H1 (cell line): ENCODE data around the gene RIPOR2. TPM values are rescaled to one million over a fixed set of nuclear protein-coding genes. Genes with fewer than 3 reads are reported as not detected.

Experiments
- CTCF ChIA-PET: fragments of 300-600 bp; sonication (Branson Sonifier 250); formaldehyde crosslinking; loops from one replicate; lab custom pipeline; 2021; ENCODE audit not compliant: partially characterized antibody; lab: Charles Lee
- POLR2A ChIA-PET: fragments of 300-600 bp; sonication (Branson Sonifier 250); formaldehyde crosslinking; loops from one replicate; lab custom pipeline; 2021; ENCODE audit warnings: inconsistent platforms; ENCODE audit not compliant: partially characterized antibody; lab: Charles Lee
- DNase-seq, 2 experiments: peaks; one replicate each; pipeline versions ENCODE4 v3.0.0 to v3.0.0-alpha.2; 2010 to 2022; ENCODE audit warnings: low spot score in 2 of 2, low read depth in 1 of 2, mixed read lengths in 1 of 2
- FAIRE-seq: peaks from 2 replicates; lab custom pipeline; 2011; peaks lifted over from hg19 to GRCh38; lab: Jason Lieb, UNC
- H2AFZ ChIP-seq: 2 replicates; pipeline ENCODE4 v1.8.1; 2012; ENCODE audit warnings: low read length, inconsistent platforms
- H2AK5ac ChIP-seq: 2 replicates; pipeline ENCODE4 v1.6.1; 2013; ENCODE audit warnings: low read depth, low read length
- H2BK120ac ChIP-seq: replicated peaks from 2 replicates; pipeline ENCODE3; 2013; ENCODE audit warnings: low read depth, low read length, inconsistent platforms
- H2BK12ac ChIP-seq: 2 replicates; pipeline ENCODE4 v1.6.1; 2013; ENCODE audit warnings: low read depth, low read length
- H2BK15ac ChIP-seq: 2 replicates; pipeline ENCODE4 v1.6.1; 2013; ENCODE audit warnings: low read length
- H2BK20ac ChIP-seq: 2 replicates; pipeline ENCODE4 v1.6.1; 2013; ENCODE audit warnings: low read length
- H2BK5ac ChIP-seq: 2 replicates; pipeline ENCODE4 v1.6.1; 2013; ENCODE audit warnings: low read depth, low read length
- H3K14ac ChIP-seq: 2 replicates; pipeline ENCODE4 v1.6.1; 2013; ENCODE audit warnings: inconsistent platforms; ENCODE audit not compliant: insufficient read length
- H3K18ac ChIP-seq: 2 replicates; pipeline ENCODE4 v1.6.1; 2013; ENCODE audit warnings: low read length; ENCODE audit errors: extremely low read depth
- H3K23ac ChIP-seq: 2 replicates; pipeline ENCODE4 v1.6.1; 2013; ENCODE audit warnings: inconsistent platforms; ENCODE audit not compliant: insufficient read length
- H3K23me2 ChIP-seq: 2 replicates; pipeline ENCODE4 v1.6.1; 2013; ENCODE audit warnings: low read depth, low read length
- H3K27ac ChIP-seq: 2 replicates; pipeline ENCODE4 v1.6.1; 2011; ENCODE audit warnings: low read depth, low read length, inconsistent platforms
- H3K27me3 ChIP-seq, 4 experiments: replicated peaks in 1 of 4; 1 replicate in 1 of 4; 2 replicates in 3 of 4; pipeline versions ENCODE4 v1.6.1 to v1.8.1; 2011 to 2013; ENCODE audit warnings: low read length in 3 of 4, mild to moderate bottlenecking in 3 of 4, inconsistent platforms in 2 of 4, mixed read lengths in 2 of 4, moderate library complexity in 1 of 4; ENCODE audit not compliant: control insufficient read depth in 3 of 4, insufficient read depth in 3 of 4; ENCODE audit errors: extremely low read depth in 1 of 4
- H3K36me3 ChIP-seq, 4 experiments: 2 replicates each; pipeline versions ENCODE4 v1.6.1 to v1.8.1; 2011 to 2013; ENCODE audit warnings: mild to moderate bottlenecking in 4 of 4, low read length in 3 of 4, moderate library complexity in 2 of 4, control low read depth in 1 of 4, inconsistent platforms in 1 of 4; ENCODE audit not compliant: insufficient read depth in 4 of 4, control insufficient read depth in 2 of 4
- H3K4ac ChIP-seq: replicated peaks from 2 replicates; pipeline ENCODE3; 2013; ENCODE audit warnings: low read length, low read depth, mixed read lengths, inconsistent platforms; ENCODE audit not compliant: insufficient read length
- H3K4me1 ChIP-seq, 4 experiments: replicated peaks in 1 of 4; 1 replicate in 1 of 4; 2 replicates in 3 of 4; pipeline versions ENCODE4 v1.6.1 to v1.8.1; 2011 to 2013; ENCODE audit warnings: low read length in 3 of 4, inconsistent platforms in 2 of 4, mixed read lengths in 1 of 4; ENCODE audit not compliant: insufficient read depth in 4 of 4, control insufficient read depth in 3 of 4
- H3K4me2 ChIP-seq, 2 experiments: 2 replicates each; pipeline versions ENCODE4 v1.6.1 to v1.8.1; 2011 to 2013; ENCODE audit warnings: low read depth in 2 of 2, low read length in 2 of 2, control low read depth in 1 of 2, inconsistent platforms in 1 of 2, mild to moderate bottlenecking in 1 of 2; ENCODE audit not compliant: insufficient read depth in 1 of 2
- H3K4me3 ChIP-seq, 4 experiments: fragments of 200-600, 300-600 bp in 1 of 4; sonication (generic), shearing (Covaris generic), sonication (Bioruptor Twin) in 1 of 4; 2 replicates each; pipeline versions ENCODE4 v1.5.1 to v1.8.1; 2011 to 2016; ENCODE audit warnings: low read length in 4 of 4, low read depth in 3 of 4, control low read depth in 2 of 4, inconsistent platforms in 2 of 4, mild to moderate bottlenecking in 2 of 4, mixed read lengths in 1 of 4, moderate library complexity in 1 of 4; ENCODE audit not compliant: insufficient read depth in 2 of 4; ENCODE audit errors: extremely low read depth in 1 of 4
- H3K56ac ChIP-seq: replicated peaks from 2 replicates; pipeline ENCODE3; 2013; ENCODE audit warnings: low read depth, mild to moderate bottlenecking, mixed read lengths, low read length, inconsistent platforms; ENCODE audit not compliant: insufficient read length
- H3K79me1 ChIP-seq: 2 replicates; pipeline ENCODE4 v1.6.1; 2013; ENCODE audit warnings: low read depth, low read length, control low read depth
- H3K79me2 ChIP-seq, 2 experiments: 2 replicates each; pipeline versions ENCODE4 v1.6.1 to v1.8.1; 2012 to 2013; ENCODE audit warnings: low read length in 2 of 2, mild to moderate bottlenecking in 2 of 2, inconsistent platforms in 1 of 2; ENCODE audit not compliant: insufficient read depth in 2 of 2, control insufficient read depth in 1 of 2
- H3K9ac ChIP-seq, 4 experiments: replicated peaks in 1 of 4; 1 replicate in 1 of 4; 2 replicates in 3 of 4; pipeline versions ENCODE4 v1.6.1 to v1.8.1; 2011 to 2013; ENCODE audit warnings: low read depth in 3 of 4, low read length in 3 of 4, control low read depth in 2 of 4, mild to moderate bottlenecking in 2 of 4, moderate library complexity in 2 of 4, inconsistent platforms in 1 of 4; ENCODE audit errors: extremely low read depth in 1 of 4
- H3K9me3 ChIP-seq, 2 experiments: 2 replicates each; pipeline versions ENCODE4 v1.6.1 to v1.8.1; 2012 to 2013; ENCODE audit warnings: mild to moderate bottlenecking in 2 of 2, moderate library complexity in 2 of 2, control low read depth in 1 of 2, inconsistent platforms in 1 of 2, low read depth in 1 of 2, low read length in 1 of 2, mixed read lengths in 1 of 2; ENCODE audit not compliant: insufficient read depth in 2 of 2
- H4K20me1 ChIP-seq, 2 experiments: replicated peaks in 1 of 2; 2 replicates each; pipeline versions ENCODE3 to v1.8.1; 2011 to 2013; ENCODE audit warnings: inconsistent platforms in 2 of 2, low read length in 2 of 2, mild to moderate bottlenecking in 1 of 2; ENCODE audit not compliant: insufficient read depth in 2 of 2, control insufficient read depth in 1 of 2
- H4K5ac ChIP-seq: 2 replicates; pipeline ENCODE4 v1.6.1; 2013; ENCODE audit warnings: low read length, low read depth, mixed read lengths, inconsistent platforms; ENCODE audit not compliant: insufficient read length
- H4K8ac ChIP-seq: 2 replicates; pipeline ENCODE4 v1.8.0; 2013; ENCODE audit warnings: mild to moderate bottlenecking, moderate library complexity, low read length, inconsistent platforms; ENCODE audit not compliant: insufficient read depth; ENCODE audit errors: extremely low read depth
- H4K91ac ChIP-seq: replicated peaks from 2 replicates; pipeline ENCODE3; 2013; ENCODE audit warnings: low read length, mixed read lengths, inconsistent platforms; ENCODE audit not compliant: insufficient read length
- JUND ChIP-seq: IDR thresholded peaks from 2 replicates; pipeline ENCODE4 v1.6.1; 2011; ENCODE audit warnings: mild to moderate bottlenecking, improper control_type of control experiment, low read length
- POU5F1 ChIP-seq: IDR thresholded peaks from 2 replicates; pipeline ENCODE4 v1.6.1; 2011; ENCODE audit warnings: low read depth, mild to moderate bottlenecking, low read length, moderate library complexity
- TEAD4 ChIP-seq: IDR thresholded peaks from 2 replicates; pipeline ENCODE4 v1.6.1; 2012; ENCODE audit warnings: low read depth, low read length, inconsistent platforms, mixed read lengths
- WGBS, 2 experiments: shearing (Covaris generic) in 1 of 2; methylation state at CpG; one replicate each; pipeline versions ENCODE4 v1.1.6 to v1.1.7; 2013 to 2015; ENCODE audit warnings: low lambda C conversion rate in 2 of 2, mixed read lengths in 2 of 2, inconsistent platforms in 1 of 2, low coverage in 1 of 2, missing lambda C conversion rate in 1 of 2; ENCODE audit not compliant: insufficient replicate concordance in 2 of 2, insufficient coverage in 1 of 2, insufficient read length in 1 of 2; ENCODE audit errors: extremely low coverage in 1 of 2, missing lambda C conversion rate in 1 of 2; 5-methylcytosine and 5-hydroxymethylcytosine counted together
- polyA plus RNA-seq, 7 experiments: library from polyadenylated mRNA; depleted of rRNA in 3 of 7; stranded (reverse) in 5 of 7; unstranded in 2 of 7; fragments of >200 nt in 5 of 7; fragments of 200-250 nt in 2 of 7; gene quantifications; 1 replicate in 5 of 7; 2 replicates in 1 of 7; 4 replicates in 1 of 7; pipeline versions ENCODE4 v1.2.1 to v1.2.3, GENCODE V29; 2011 to 2013; ENCODE audit warnings: missing spikeins in 2 of 7, mixed read lengths in 2 of 7
- total RNA-seq: library from RNA; stranded (reverse); fragmentation: NEBNext Ultra II Directional; extraction: Animal tissue kit (Norgen Biotek cat#: 25700); gene quantifications from 2 replicates; pipeline ENCODE4 v1.2.1, GENCODE V29; 2021

RIPOR2 gene
- total and polyA plus RNA-seq, 2 of the 8 experiments (the other 6 are each of a cell fraction or from before 2014, with no cell fraction given), result 16.7 to 45.6 TPM

DNA sequence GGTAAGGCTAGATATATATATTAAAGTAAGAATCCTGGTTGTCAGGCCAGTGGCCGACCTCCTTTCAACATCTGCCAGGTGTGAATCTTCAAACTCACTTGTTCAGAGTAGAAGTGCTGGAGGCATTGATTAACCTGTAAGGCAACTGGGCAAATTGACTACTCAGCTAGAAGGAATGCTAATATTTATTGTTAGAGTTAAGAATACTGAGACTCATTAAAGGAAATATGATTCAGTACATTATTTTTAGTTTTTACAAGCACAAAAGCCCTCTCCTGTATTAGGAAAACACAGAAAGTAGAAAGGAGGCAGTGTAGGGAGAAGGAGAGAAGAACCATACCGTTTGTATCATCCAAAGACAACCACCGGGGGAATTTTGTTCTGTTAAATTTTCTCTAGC is 53.5 kb downstream of the RIPOR2 start:
- Histone ChIP-seq H3K56ac (no peak overlapping the region), H4K20me1 (no peaks in the 10 kb centered on the region), H2BK20ac (no peak overlapping the region), H3K4ac (no peak overlapping the region), H3K9me3 (no peaks in the 10 kb centered on the region; a peak in 1 of 4 replicates), H2BK120ac (no peak overlapping the region), H3K14ac (no peak overlapping the region), H3K4me2 (no peak overlapping the region), H2BK15ac (no peak overlapping the region), H3K23me2 (no peaks in the 10 kb centered on the region), H4K8ac (no peak overlapping the region), H4K91ac (no peak overlapping the region), H3K9ac (no peak overlapping the region), H3K36me3 (no peaks in the 10 kb centered on the region), H3K79me1 (no peaks in the 10 kb centered on the region), H3K18ac (no peak overlapping the region), H3K23ac (no peak overlapping the region), H2AFZ (no peak overlapping the region), H3K79me2 (no peaks in the 10 kb centered on the region), H3K27ac (no peak overlapping the region), H3K4me3 (no peak overlapping the region), H2BK12ac (no peak overlapping the region), H3K4me1 (peaks cover 0 to 12% (median 8%) of the 10 kb centered on the region in 4 experiments; a peak in 5 of 7 replicates), H4K5ac (no peak overlapping the region), H2BK5ac (no peak overlapping the region), H2AK5ac (no peak overlapping the region), H3K27me3 (no peaks in the 10 kb centered on the region)
- 86% methylated on average over 3 of the region's 3 CpGs; no CpG with 5 or more reads in 1 of the 2 experiments for WGBS, 2 experiments
- TF ChIP-seq POU5F1 (no peak), TEAD4 (no peak), JUND (no peak)
- FAIRE-seq (no peak), DNase-seq (no peak)
- POLR2A ChIA-PET, result interaction anchor here (1.0 to 1.1 kb wide), 2 partner anchors 10 to 12 kb away, joined by 3 read pairs; no protein-coding TSS in a partner anchor
- CTCF ChIA-PET, result interaction anchor here (0.6 to 4.2 kb wide), 11 partner anchors 13 to 144 kb away, joined by 3 to 24 read pairs (median 7); no protein-coding TSS in a partner anchor
